Endometrium (tissue), 2 donors: ENCODE data around the gene GNAS.
"Not testable (repeated sequence)": the region's sequence is repeated elsewhere in the genome, so short reads cannot be mapped to it uniquely, and the experiment has no call there.

Experiments
- FAIRE-seq: peaks from 2 replicates; lab custom pipeline; 2012; peaks lifted over from hg19 to GRCh38; lab: Jason Lieb, UNC
- donor health status: control.
- donor health status: control.

Gene GNAS

GRCh38 chr20:58852543-58853271 is at the start of gene GNAS:
TSS of gene GNAS (plus strand) at chr20:58852716.
- FAIRE-seq, result no peak

GRCh38 chr20:58803533-58803932 is 49.0 kb upstream of the GNAS start:
- no peak for FAIRE-seq

GRCh38 chr20:58807801-58808200 is 44.7 kb upstream of the GNAS start:
- no peak for FAIRE-seq

- FAIRE-seq, result no peak
Observed at GRCh38 chr20:58808271-58809046, 44.1 kb upstream of the GNAS start.

- FAIRE-seq, result no peak
Observed at GRCh38 chr20:58810116-58810878, 42.2 kb upstream of the GNAS start.

GRCh38 chr20:58810879-58811250 is 41.7 kb upstream of the GNAS start:
- no peak for FAIRE-seq

GRCh38 chr20:58811334-58811733 is 41.2 kb upstream of the GNAS start:
- FAIRE-seq, result no peak

GRCh38 chr20:58813369-58813768 is 39.1 kb upstream of the GNAS start:
- no peak for FAIRE-seq

GRCh38 chr20:58815448-58815847 is 37.1 kb upstream of the GNAS start:
- no peak for FAIRE-seq

GRCh38 chr20:58816051-58816450 is 36.5 kb upstream of the GNAS start:
- no peak for FAIRE-seq

- FAIRE-seq, result no peak
Observed at GRCh38 chr20:58816957-58817651, 35.4 kb upstream of the GNAS start.

GRCh38 chr20:58817748-58818147 is 34.8 kb upstream of the GNAS start:
- FAIRE-seq, result no peak

- no peak for FAIRE-seq
Observed at GRCh38 chr20:58818586-58819285, 33.8 kb upstream of the GNAS start.

GRCh38 chr20:58819921-58820320 is 32.6 kb upstream of the GNAS start:
- FAIRE-seq, result no peak

GRCh38 chr20:58820515-58820914 is 32.0 kb upstream of the GNAS start:
- FAIRE-seq, result not testable (repeated sequence)

- FAIRE-seq, result no peak
Observed at GRCh38 chr20:58822149-58822548, 30.4 kb upstream of the GNAS start.

GRCh38 chr20:58822748-58823730 is 29.5 kb upstream of the GNAS start:
- no peak for FAIRE-seq

- FAIRE-seq, result no peak
Observed at GRCh38 chr20:58824843-58825242, 27.7 kb upstream of the GNAS start.

GRCh38 chr20:58825450-58825849 is 27.1 kb upstream of the GNAS start:
- FAIRE-seq, result no peak

GRCh38 chr20:58826271-58826670 is 26.2 kb upstream of the GNAS start:
- FAIRE-seq, result no peak
